ENCODE results near the gene NDUFA13.

NDUFA13 gene

DNA sequence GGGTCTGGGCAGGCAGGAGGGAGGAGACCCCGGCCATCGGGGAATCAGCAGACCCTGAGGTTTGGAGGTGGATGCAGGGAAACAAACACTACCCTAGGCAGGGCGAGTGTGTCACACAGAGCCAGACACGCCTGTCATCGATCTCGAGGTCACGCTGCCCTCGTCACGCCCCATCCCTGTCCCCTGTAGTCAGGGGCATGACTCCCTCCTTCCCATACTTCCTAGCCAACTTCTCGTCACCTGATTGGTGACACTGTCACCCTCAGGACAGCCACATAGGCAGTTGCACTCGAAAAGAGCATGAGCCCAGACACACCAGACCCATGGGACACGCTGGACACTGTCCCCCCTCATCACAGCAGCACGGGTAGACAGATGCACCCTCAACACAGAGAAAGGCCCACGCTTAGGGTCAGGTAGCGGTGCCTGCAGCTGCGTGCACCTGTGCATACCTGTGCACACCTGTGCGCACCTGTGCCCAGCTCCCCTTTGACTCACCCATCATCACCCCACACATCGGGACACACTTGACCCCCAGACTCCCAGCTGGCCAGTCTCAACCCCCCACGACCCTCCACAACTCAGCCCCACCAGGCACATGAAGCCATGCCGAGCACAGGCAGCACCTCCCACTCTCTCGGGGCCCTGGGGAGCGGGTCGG lies 33.9 kb downstream of the NDUFA13 start:
- DNase-seq: no peak

- DNase-seq: no peak
Observed at GRCh38 chr19:19550485-19550929, 34.5 kb downstream of the NDUFA13 start.

GRCh38 chr19:19550972-19551852 lies 35.2 kb downstream of the NDUFA13 start:
- DNase-seq: no peak

DNA sequence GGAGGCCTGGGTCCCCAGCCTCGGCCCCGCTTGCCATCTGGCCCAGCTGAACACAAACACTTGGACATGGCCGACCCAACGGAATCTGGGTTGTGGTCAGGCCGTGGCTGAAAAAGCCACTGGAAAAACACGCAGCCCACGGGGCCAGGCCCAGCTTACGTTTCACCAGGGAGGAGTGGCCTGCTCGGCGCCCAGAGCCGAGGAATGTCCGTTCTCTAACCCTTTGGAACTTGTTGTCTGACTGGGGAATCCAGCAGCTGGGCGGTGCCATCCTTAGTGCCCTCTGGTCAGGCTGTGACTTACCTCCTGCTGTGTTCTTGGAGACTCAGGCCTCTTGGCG lies 35.8 kb downstream of the NDUFA13 start:
- DNase-seq: no peak

DNA sequence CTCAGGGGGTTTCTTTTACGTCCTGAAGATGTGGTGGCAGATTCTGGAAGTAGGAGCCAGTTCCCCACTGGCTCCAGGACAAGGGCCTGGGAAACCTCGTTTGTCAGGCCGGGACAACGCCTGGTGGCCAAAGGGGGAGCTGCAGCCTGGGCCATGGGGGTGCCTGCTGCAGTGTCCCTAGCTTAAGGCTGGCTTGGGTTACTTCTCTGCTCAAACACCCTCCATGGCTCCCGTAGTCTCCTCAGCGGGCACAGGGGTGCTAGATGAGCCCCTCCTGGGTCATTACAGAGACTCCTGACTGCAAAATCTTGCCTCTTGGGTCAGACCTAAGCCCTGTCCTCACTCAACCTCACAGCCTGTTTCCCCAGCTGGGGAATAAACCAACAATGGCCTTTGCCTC lies 36.8 kb downstream of the NDUFA13 start:
- DNase-seq: no peak

DNA sequence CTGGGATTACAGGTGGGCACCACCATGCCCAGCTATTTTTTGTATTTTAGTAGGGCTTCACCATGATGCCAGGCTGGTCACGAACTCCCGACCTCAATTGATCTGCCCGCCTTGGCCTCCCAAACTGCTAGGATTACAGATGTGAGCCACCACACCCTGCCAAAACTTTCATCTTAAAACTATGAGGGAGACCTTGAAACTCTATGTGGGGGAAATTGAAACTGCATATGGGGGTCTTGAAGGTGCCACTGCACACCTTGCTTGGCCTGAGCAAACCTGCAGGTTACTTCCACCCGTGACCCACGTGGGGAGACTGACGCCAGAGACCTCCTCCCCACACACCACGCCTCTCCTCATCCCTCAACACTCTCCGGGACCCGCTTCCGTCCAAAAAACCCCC lies 37.6 kb downstream of the NDUFA13 start:
- no peak for DNase-seq

DNA sequence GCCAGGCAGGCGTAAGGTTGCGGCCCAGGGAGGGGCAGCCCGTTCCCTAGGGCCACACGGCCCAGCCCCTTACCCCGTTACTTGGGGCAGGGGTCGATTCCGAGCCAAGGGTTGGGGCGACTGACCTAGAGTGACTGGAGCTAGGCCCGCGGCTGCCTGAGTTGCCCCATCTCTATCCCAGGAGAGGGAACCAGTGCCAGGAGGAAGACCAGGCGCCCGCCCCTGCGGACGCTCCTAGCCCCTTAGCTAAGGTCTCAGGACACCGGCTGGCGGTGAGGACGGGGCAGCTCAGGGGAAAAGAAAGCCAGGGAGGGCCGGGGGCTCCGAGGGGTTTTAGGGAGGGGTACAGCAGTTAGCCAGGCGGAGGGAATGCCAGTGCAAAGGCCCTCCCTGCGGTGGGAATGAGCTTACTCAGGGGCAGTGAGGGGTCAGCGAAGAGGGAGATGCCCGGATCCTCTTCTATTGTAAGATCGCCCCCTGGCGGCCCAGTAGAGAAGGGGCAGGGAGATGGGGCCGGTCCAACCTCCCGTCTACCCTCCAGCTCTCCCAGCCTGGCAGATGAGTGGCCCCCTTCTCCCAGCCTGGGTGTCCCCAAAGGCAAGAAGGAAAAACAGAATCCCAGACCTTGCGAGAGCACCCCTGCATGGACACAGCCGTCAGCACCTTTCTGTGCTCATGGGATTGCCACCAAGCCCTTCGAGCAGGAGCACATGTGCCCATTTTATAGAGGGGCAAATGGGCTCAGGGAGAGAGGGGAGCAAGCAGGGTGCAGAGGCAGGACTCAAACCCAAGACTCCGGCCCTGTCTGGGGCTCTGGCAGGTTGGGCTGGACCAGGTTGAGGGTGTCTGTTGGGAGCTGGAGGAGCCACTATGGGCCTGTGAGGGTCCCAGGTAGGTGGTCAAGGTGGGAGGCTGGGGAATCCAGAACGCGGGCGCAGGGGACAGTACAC lies 38.3 kb downstream of the NDUFA13 start:
- peak; percentile 65 for DNase-seq

GRCh38 chr19:19558055-19558454 lies 42.0 kb downstream of the NDUFA13 start:
- no peak for DNase-seq

- DNase-seq: no peak
Observed at GRCh38 chr19:19558636-19559035, 42.6 kb downstream of the NDUFA13 start.

DNA sequence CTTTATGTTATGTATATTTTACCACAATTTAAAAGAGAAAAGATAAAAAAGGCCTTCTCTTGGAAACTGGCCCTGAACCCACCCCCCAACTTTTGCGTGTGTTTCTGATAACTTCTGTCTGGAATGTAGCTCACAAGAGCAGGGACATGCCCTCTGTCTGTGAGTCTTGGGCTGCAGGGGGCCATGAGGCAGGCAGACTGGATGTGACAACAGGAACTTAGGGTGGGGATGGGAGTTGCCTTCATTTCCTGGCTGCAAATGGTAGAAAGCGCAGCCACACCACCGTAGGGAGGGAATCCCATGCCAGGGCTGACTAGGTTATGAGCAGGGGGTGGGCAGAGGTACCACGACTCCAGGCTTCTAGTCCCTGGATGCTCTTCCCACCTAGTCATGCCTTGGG lies 43.9 kb downstream of the NDUFA13 start:
- DNase-seq: no peak

GRCh38 chr19:19561946-19562664 lies 46.1 kb downstream of the NDUFA13 start:
- no peak for DNase-seq

DNA sequence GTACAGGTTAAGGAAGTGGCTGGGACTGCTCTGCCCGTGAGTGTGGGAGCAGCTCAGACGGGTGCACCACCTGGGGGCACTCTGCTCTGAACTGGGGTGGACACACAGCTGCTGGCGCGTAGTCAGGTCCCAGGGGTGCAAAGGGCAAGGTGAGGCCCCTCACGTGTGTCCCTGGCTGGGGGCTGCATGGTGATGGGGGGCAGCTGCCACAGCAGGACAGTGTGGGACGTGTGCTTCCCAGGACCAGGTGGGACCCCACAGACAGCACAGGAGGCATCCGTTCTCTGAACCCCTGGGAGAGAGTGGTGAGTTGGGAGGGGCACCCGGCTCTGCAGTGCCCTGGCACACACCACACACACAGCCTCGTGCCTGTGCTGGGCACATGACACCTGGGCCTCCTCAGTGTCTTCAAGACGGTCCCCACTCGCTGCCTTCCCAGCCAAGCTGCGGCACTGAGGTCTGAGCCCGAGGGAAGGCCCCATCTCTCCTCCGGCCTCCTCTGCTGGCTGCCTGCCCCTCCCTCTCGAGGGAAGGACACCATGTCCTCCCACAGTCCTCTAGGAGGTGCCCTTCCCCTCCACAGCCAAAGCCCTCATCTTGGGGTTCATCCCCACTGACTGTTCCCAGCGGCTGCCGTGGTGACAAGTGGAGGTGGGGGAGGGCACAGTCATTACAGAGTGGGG lies 46.8 kb downstream of the NDUFA13 start:
- no peak for DNase-seq

- no peak for DNase-seq
Observed at GRCh38 chr19:19563348-19563848, 47.4 kb downstream of the NDUFA13 start.

GRCh38 chr19:19566306-19566705 lies 50.3 kb downstream of the NDUFA13 start:
- DNase-seq: no peak

GRCh38 chr19:19567391-19567790 lies 51.4 kb downstream of the NDUFA13 start:
- DNase-seq: no peak

DNA sequence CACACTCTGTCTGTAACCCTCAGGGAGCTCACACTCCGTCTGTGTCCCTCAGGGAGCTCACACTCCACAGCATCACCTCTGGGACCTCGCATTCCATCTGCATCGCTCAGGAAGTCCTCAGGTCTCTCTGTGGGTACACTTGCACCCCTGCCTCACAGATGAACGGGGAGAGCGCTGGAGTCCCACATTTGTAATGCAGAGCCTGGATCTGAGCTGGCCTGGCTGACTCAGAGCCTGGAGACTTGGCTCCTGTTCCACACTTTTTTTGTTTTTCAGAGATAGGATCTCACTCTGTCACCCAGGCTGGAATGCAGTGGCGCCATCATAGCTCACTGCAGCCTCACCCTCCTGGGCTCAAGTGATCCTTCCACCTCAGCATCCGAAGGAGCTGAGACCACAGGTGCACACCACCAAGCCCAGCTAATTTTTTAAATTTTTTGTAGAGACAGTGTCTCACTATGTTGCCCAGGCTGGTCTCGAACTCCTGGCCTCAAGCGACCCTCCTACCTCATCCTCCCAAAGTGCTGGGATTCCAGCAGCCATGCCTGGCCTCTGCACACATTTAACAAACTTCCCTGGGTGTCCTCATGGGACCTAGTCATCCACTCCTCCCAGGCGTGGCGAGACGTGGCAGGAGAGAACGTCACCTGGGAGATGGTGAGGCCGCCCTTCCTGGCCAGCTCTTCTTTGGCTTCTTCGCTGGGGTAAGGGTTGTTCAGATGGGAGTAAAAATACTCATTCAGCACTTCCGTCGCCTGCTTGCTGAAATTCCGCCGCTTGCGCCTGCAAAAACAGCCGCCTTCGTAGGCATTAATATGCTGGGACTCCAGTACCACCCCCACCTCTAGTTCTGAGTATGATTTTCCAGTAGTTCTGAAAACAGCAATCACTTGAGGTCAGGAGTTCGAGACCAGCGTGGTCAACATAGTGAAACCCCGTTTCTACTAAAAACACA lies 53.1 kb downstream of the NDUFA13 start:
- no peak for DNase-seq

- no peak for DNase-seq
Observed at GRCh38 chr19:19570571-19570970, 54.5 kb downstream of the NDUFA13 start.

DNA sequence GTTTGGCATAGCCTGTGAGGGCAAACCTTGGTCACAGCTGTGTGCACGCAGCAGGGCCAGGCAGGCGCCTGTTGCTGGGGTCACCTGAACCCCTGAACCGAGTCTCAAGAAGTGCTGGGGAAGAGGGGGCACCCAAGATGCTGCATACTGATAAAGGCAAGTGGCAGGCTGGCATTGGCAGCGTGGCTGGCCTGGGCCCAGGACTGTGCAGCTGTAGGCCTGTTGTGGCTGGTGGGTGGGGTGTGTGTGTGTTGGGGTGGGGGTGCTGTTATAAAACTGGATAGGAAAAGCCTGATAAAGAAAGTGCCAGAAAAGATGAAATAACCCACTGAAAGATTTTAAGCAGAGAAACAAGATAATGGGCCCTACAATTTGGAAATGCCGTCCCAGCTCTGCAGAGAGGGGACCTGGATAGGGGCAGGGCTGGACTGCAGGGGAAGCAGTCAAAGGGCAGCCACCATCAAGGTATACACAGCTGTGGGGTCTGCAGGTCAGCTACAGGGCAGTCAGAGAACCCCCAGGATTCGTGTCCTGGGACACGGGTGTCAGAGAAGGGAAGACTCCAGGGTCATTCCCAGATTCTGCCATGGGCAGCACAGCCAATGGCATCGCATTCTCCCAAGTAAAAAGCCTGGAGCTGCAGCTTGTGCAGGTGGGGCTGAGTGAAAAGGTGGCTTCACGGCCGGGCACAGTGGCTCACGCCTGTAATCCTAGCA lies 55.2 kb downstream of the NDUFA13 start:
- DNase-seq: no peak

DNA sequence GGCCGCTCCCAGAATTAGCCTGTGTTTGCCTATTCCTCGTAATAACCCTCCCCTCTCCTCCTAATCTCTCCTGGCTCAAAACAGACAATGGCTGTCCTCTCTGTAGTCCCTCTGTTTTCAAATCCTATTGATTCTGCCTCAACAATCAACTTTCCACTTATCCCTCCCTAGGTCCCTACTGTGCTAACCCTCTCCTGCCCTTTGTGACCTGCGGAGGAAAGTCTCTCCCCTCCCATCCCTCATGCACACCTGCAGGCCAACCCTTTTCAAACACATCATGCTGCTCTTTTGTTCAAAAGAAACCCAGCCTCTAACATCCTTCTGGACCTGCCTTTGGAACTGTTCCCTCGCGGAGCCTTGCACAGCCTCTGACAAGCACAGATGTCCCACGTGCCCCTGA lies 59.4 kb downstream of the NDUFA13 start:
- DNase-seq: no peak

Data from activated CD4-positive, alpha-beta T cell treated with anti-CD3 and anti-CD28 coated beads, Interleukin-2, amount 50 U/mL, for 16 hours (primary cell).